H9 (cell line): Measurements from ENCODE around the gene ALDOA. TPM values are rescaled to one million over a fixed set of nuclear protein-coding genes. Genes with fewer than 3 reads are reported as not detected.

Experiments
- DNase-seq: peaks from one replicate; pipeline ENCODE4 v3.0.0-alpha.2; 2017
- H2AFZ ChIP-seq: one replicate; pipeline ENCODE4 v1.6.1; 2013; ENCODE audit warnings: mild to moderate bottlenecking, low read length, control low read depth, moderate library complexity
- H2AK5ac ChIP-seq: 2 replicates; pipeline ENCODE4 v1.6.1; 2013; ENCODE audit warnings: low read length, control low read depth, mixed read lengths; ENCODE audit not compliant: insufficient read length
- H2BK120ac ChIP-seq: one replicate; pipeline ENCODE4 v1.6.1; 2013; ENCODE audit warnings: low read depth, mild to moderate bottlenecking, low read length, control low read depth, inconsistent platforms; ENCODE audit not compliant: poor library complexity, severe bottlenecking
- H2BK12ac ChIP-seq: 2 replicates; pipeline ENCODE4 v1.6.1; 2013; ENCODE audit warnings: low read length, control low read depth, mixed read lengths, low read depth; ENCODE audit not compliant: insufficient read length
- H2BK15ac ChIP-seq: 2 replicates; pipeline ENCODE4 v1.6.1; 2013; ENCODE audit warnings: low read depth, low read length, control low read depth
- H2BK20ac ChIP-seq: one replicate; pipeline ENCODE4 v1.6.1; 2013; ENCODE audit warnings: low read depth, mild to moderate bottlenecking, low read length, control low read depth, inconsistent platforms; ENCODE audit not compliant: poor library complexity, severe bottlenecking
- H2BK5ac ChIP-seq: 2 replicates; pipeline ENCODE4 v1.6.1; 2013; ENCODE audit warnings: low read length, control low read depth, mixed read lengths; ENCODE audit not compliant: insufficient read length
- H3K14ac ChIP-seq: 2 replicates; pipeline ENCODE4 v1.6.1; 2013; ENCODE audit warnings: low read length, control low read depth; ENCODE audit not compliant: insufficient read depth
- H3K18ac ChIP-seq: 2 replicates; pipeline ENCODE4 v1.6.1; 2013; ENCODE audit warnings: low read depth, mild to moderate bottlenecking, mixed read lengths, low read length, control low read depth; ENCODE audit not compliant: insufficient read length
- H3K23ac ChIP-seq: 2 replicates; pipeline ENCODE4 v1.6.1; 2013; ENCODE audit warnings: low read length, control low read depth, mixed read lengths, low read depth; ENCODE audit not compliant: insufficient read length
- H3K23me2 ChIP-seq: 2 replicates; pipeline ENCODE4 v1.6.1; 2013; ENCODE audit warnings: low read depth, mild to moderate bottlenecking, mixed read lengths, low read length, control low read depth; ENCODE audit not compliant: insufficient read length, poor library complexity, severe bottlenecking
- H3K27ac ChIP-seq: 2 replicates; pipeline ENCODE4 v1.5.1; 2013; ENCODE audit warnings: low read length, control low read depth, mixed read lengths, low read depth; ENCODE audit not compliant: insufficient read length
- H3K27me3 ChIP-seq: 2 replicates; pipeline ENCODE4 v1.6.1; 2013; ENCODE audit warnings: low read length, control low read depth, inconsistent platforms; ENCODE audit not compliant: insufficient read depth
- H3K4ac ChIP-seq: 2 replicates; pipeline ENCODE4 v1.6.1; 2013; ENCODE audit warnings: low read depth, mild to moderate bottlenecking, control low read depth, inconsistent platforms, low read length, moderate library complexity
- H3K4me1 ChIP-seq: 2 replicates; pipeline ENCODE4 v1.6.1; 2013; ENCODE audit warnings: low read length, control low read depth, inconsistent platforms; ENCODE audit not compliant: insufficient read depth
- H3K4me2 ChIP-seq: 2 replicates; pipeline ENCODE4 v1.6.1; 2013; ENCODE audit warnings: low read length, control low read depth, mixed read lengths; ENCODE audit not compliant: insufficient read length, insufficient read depth
- H3K56ac ChIP-seq: 2 replicates; pipeline ENCODE4 v1.6.1; 2013; ENCODE audit warnings: low read depth, mild to moderate bottlenecking, mixed read lengths, low read length, control low read depth; ENCODE audit not compliant: insufficient read length
- H3K79me1 ChIP-seq: 2 replicates; pipeline ENCODE4 v1.6.1; 2013; ENCODE audit warnings: low read depth, mild to moderate bottlenecking, moderate library complexity, low read length, control low read depth, inconsistent platforms; ENCODE audit not compliant: insufficient read depth, poor library complexity, severe bottlenecking
- H3K79me2 ChIP-seq: 2 replicates; pipeline ENCODE4 v1.6.1; 2013; ENCODE audit warnings: low read length, control low read depth, inconsistent platforms; ENCODE audit not compliant: insufficient read depth
- H3K9ac ChIP-seq: 2 replicates; pipeline ENCODE4 v1.6.1; 2013; ENCODE audit warnings: low read length, control low read depth, mixed read lengths; ENCODE audit not compliant: insufficient read length; ENCODE audit errors: extremely low read depth
- H3K9me3 ChIP-seq: one replicate; pipeline ENCODE4 v1.6.1; 2013; ENCODE audit warnings: low read depth, low read length, inconsistent platforms; ENCODE audit not compliant: control insufficient read depth
- H3T11ph ChIP-seq: one replicate; pipeline ENCODE4 v1.6.1; 2013; ENCODE audit warnings: mild to moderate bottlenecking, low read length, control low read depth, inconsistent platforms
- H4K20me1 ChIP-seq: one replicate; pipeline ENCODE4 v1.6.1; 2013; ENCODE audit not compliant: control insufficient read depth, insufficient read length, insufficient read depth
- H4K5ac ChIP-seq: 2 replicates; pipeline ENCODE4 v1.6.1; 2013; ENCODE audit warnings: low read depth, mild to moderate bottlenecking, mixed read lengths, low read length, control low read depth; ENCODE audit not compliant: insufficient read length
- H4K8ac ChIP-seq: replicated peaks from 2 replicates; pipeline ENCODE4 v1.6.1; 2013; ENCODE audit warnings: low read length, control low read depth, mixed read lengths, low read depth; ENCODE audit not compliant: insufficient read length
- H4K91ac ChIP-seq: 2 replicates; pipeline ENCODE4 v1.6.1; 2013; ENCODE audit warnings: low read depth, mild to moderate bottlenecking, moderate library complexity, mixed read lengths, low read length, control low read depth; ENCODE audit not compliant: insufficient read length
- H3K27ac Mint-ChIP-seq, 3 experiments: 2 replicates in 2 of 3; 3 replicates in 1 of 3; pipeline ENCODE4 v1.8.0; 2020 to 2021; ENCODE audit warnings: mixed read lengths in 3 of 3, mild to moderate bottlenecking in 1 of 3, moderate library complexity in 1 of 3
- H3K27me3 Mint-ChIP-seq: 2 replicates; pipeline ENCODE4 v1.8.0; 2021; ENCODE audit warnings: low read depth, mild to moderate bottlenecking, moderate library complexity, mixed read lengths
- H3K36me3 Mint-ChIP-seq, 3 experiments: 2 replicates in 2 of 3; 3 replicates in 1 of 3; pipeline ENCODE4 v1.8.0; 2020 to 2021; ENCODE audit warnings: low read depth in 3 of 3, mixed read lengths in 3 of 3; ENCODE audit not compliant: insufficient read depth in 1 of 3
- H3K4me1 Mint-ChIP-seq, 2 experiments: 2 replicates each; pipeline ENCODE4 v1.8.0; 2020; ENCODE audit warnings: mixed read lengths in 2 of 2
- H3K4me3 Mint-ChIP-seq, 2 experiments: 2 replicates in 1 of 2; 3 replicates in 1 of 2; pipeline ENCODE4 v1.8.0; 2020 to 2021; ENCODE audit warnings: mild to moderate bottlenecking in 2 of 2, mixed read lengths in 2 of 2, moderate library complexity in 1 of 2
- H3K9me3 Mint-ChIP-seq, 2 experiments: 2 replicates in 1 of 2; 3 replicates in 1 of 2; pipeline ENCODE4 v1.8.0; 2020; ENCODE audit warnings: mild to moderate bottlenecking in 2 of 2, mixed read lengths in 2 of 2, moderate library complexity in 1 of 2
- CTCF ChIP-seq: fragments of 200-600 bp; sonication (generic); conservative IDR thresholded peaks from 3 replicates; pipeline ENCODE4 v1.8.0; 2021; ENCODE audit warnings: antibody characterized with exemption, mild to moderate bottlenecking
- WGBS: extraction: QIAGEN DNeasy Blood & Tissue Kit; methylation state at CpG from one replicate; pipeline ENCODE4 v1.1.7; 2013; ENCODE audit warnings: missing lambda C conversion rate, low lambda C conversion rate, mixed read lengths; ENCODE audit not compliant: insufficient read length; ENCODE audit errors: extremely low coverage; 5-methylcytosine and 5-hydroxymethylcytosine counted together
- total RNA-seq: library from RNA; stranded (reverse); gene quantifications from 2 replicates; pipeline ENCODE4 v1.2.1, GENCODE V29; 2021

The ALDOA gene
- total RNA-seq, 1 experiment from 2014 or later, result 1,356 TPM

GRCh38 chr16:30064729-30065101 lies 845 bp upstream of the ALDOA start:
- no peak for TF ChIP-seq CTCF
- no peak overlapping the region for H2AFZ ChIP-seq

More at GRCh38 chr16:30064729-30065101, 845 bp upstream of the ALDOA start:
- Mint-ChIP-seq H3K4me3 (peak overlapping the region; percentile 88 to 94), H3K27me3 (no peaks in the 10 kb centered on the region; the same call in 1 of the 2 replicates), H3K27ac (peak overlapping the region in 2 of 3 experiments; percentile 98 to 99; a peak in 4 of 7 replicates), H3K4me1 (peaks cover 25 to 39% of the 10 kb centered on the region in 2 experiments), H3K9me3 (no peaks in the 10 kb centered on the region; a peak in 1 of 5 replicates), H3K36me3 (peaks cover 29 to 39% (median 31%) of the 10 kb centered on the region in 3 experiments)
- H3K9me3 ChIP-seq, result no peaks in the 10 kb centered on the region
- no peak overlapping the region for H3K56ac ChIP-seq
- H4K20me1 ChIP-seq, result no peaks in the 10 kb centered on the region
- no CpG with 5 or more reads among the region's 25 CpGs for WGBS
- no peak overlapping the region for H3K18ac ChIP-seq
- peak overlapping the region; percentile 89 for H3K4me2 ChIP-seq
- DNase-seq, result no peak
- H4K5ac ChIP-seq, result no peak overlapping the region
- H3K79me2 ChIP-seq, result peaks cover 12% of the 10 kb centered on the region; the same call in 1 of the 2 replicates
- no peak overlapping the region for H3K23ac ChIP-seq
- H3K14ac ChIP-seq, result no peak overlapping the region; the same call in 1 of the 2 replicates
- H4K91ac ChIP-seq, result no peak overlapping the region
- H3K27me3 ChIP-seq, result no peaks in the 10 kb centered on the region
- H2BK120ac ChIP-seq, result no peak overlapping the region
- no peak overlapping the region for H2AK5ac ChIP-seq
- no peaks in the 10 kb centered on the region; the same call in 1 of the 2 replicates for H3K4me1 ChIP-seq
- H3K27ac ChIP-seq, result peak overlapping the region; percentile 57
- peak overlapping the region; percentile 75 for H3K9ac ChIP-seq
- H3K4ac ChIP-seq, result no peak overlapping the region
- no peak overlapping the region for H4K8ac ChIP-seq
- no peak overlapping the region for H2BK15ac ChIP-seq
- no peak overlapping the region for H3T11ph ChIP-seq
- no peak overlapping the region for H2BK20ac ChIP-seq
- peaks cover 17% of the 10 kb centered on the region for H3K23me2 ChIP-seq
- no peak overlapping the region for H2BK12ac ChIP-seq
- peaks cover 7% of the 10 kb centered on the region for H3K79me1 ChIP-seq
- H2BK5ac ChIP-seq, result no peak overlapping the region
